OCI-LY1 (cell line): Measurements from ENCODE around the gene DEFB119.

ENCODE experiments used
- H2AFZ ChIP-seq: fragments of 200-600 bp; sonication (generic), shearing (Covaris generic); 2 replicates; pipeline ENCODE4 v1.6.0; 2014; ENCODE audit warnings: antibody characterized with exemption, mild to moderate bottlenecking, low read length
- H3F3A ChIP-seq: fragments of 200-600 bp; sonication (generic), shearing (Covaris generic); 2 replicates; pipeline ENCODE4 v1.6.0; 2014; ENCODE audit warnings: mild to moderate bottlenecking, antibody characterized with exemption, low read length, moderate library complexity; ENCODE audit not compliant: insufficient read depth
- H3K27ac ChIP-seq: fragments of 200-600 bp; sonication (generic); 2 replicates; pipeline ENCODE4 v1.5.1; 2014; ENCODE audit warnings: low read length, mixed run types, mild to moderate bottlenecking, low read depth; ENCODE audit not compliant: poor library complexity, severe bottlenecking
- H3K27me3 ChIP-seq: fragments of 200-600 bp; sonication (generic); 2 replicates; pipeline ENCODE4 v1.6.0; 2014; ENCODE audit warnings: antibody characterized with exemption, mild to moderate bottlenecking, low read length, moderate library complexity; ENCODE audit not compliant: insufficient read depth
- H3K36me3 ChIP-seq: fragments of 200-600 bp; sonication (generic); 2 replicates; pipeline ENCODE4 v1.6.1; 2014; ENCODE audit warnings: mild to moderate bottlenecking, antibody characterized with exemption, low read length, moderate library complexity, mixed read lengths; ENCODE audit not compliant: insufficient read depth
- H3K4me1 ChIP-seq: fragments of 200-600 bp; sonication (generic); 2 replicates; pipeline ENCODE4 v1.5.1; 2014; ENCODE audit warnings: mild to moderate bottlenecking, low read length, moderate library complexity; ENCODE audit not compliant: insufficient read depth, severe bottlenecking
- H3K4me2 ChIP-seq: fragments of 200-600 bp; sonication (generic), shearing (Covaris generic); 2 replicates; pipeline ENCODE4 v1.6.1; 2014; ENCODE audit warnings: low read length
- H3K4me3 ChIP-seq: fragments of 200-600 bp; sonication (generic); 2 replicates; pipeline ENCODE4 v1.5.1; 2014; ENCODE audit warnings: low read length, low read depth, mild to moderate bottlenecking, mixed read lengths; ENCODE audit not compliant: poor library complexity, severe bottlenecking
- H3K79me2 ChIP-seq: fragments of 200-600 bp; shearing (Covaris generic); 2 replicates; pipeline ENCODE4 v1.6.1; 2016; ENCODE audit warnings: mixed run types, low read length, mixed read lengths; ENCODE audit not compliant: insufficient read depth
- H3K9ac ChIP-seq: fragments of 200-600 bp; sonication (generic), shearing (Covaris generic); 2 replicates; pipeline ENCODE4 v1.6.1; 2014; ENCODE audit warnings: mild to moderate bottlenecking, low read length, mixed read lengths
- H3K9me2 ChIP-seq: fragments of 200-600 bp; sonication (generic), shearing (Covaris generic); 2 replicates; pipeline ENCODE4 v1.6.1; 2014; ENCODE audit warnings: low read depth, mild to moderate bottlenecking, low read length, mixed read lengths
- H3K9me3 ChIP-seq: fragments of 200-600 bp; shearing (Covaris generic); 2 replicates; pipeline ENCODE4 v1.6.1; 2014; ENCODE audit warnings: low read length, mixed read lengths
- H4K20me1 ChIP-seq: fragments of 200-600 bp; sonication (generic), shearing (Covaris generic); 2 replicates; pipeline ENCODE4 v1.6.0; 2016; ENCODE audit warnings: mild to moderate bottlenecking, low read length; ENCODE audit not compliant: insufficient read depth
- EZH2 ChIP-seq: fragments of 200-600 bp; sonication (generic), shearing (Covaris generic); IDR thresholded peaks from 2 replicates; pipeline ENCODE4 v1.8.0; 2017; ENCODE audit warnings: borderline replicate concordance, mixed run types, mild to moderate bottlenecking, antibody characterized with exemption, low read length, moderate library complexity, mixed read lengths
- TF ChIP-seq, protein P1 (sequence below): fragments of 200-600 bp; sonication (generic), shearing (Covaris generic); IDR thresholded peaks from 2 replicates; pipeline ENCODE4 v1.5.1; 2017; ENCODE audit warnings: mild to moderate bottlenecking, antibody characterized with exemption, low read length, moderate library complexity, mixed read lengths

The DEFB119 gene

DNA sequence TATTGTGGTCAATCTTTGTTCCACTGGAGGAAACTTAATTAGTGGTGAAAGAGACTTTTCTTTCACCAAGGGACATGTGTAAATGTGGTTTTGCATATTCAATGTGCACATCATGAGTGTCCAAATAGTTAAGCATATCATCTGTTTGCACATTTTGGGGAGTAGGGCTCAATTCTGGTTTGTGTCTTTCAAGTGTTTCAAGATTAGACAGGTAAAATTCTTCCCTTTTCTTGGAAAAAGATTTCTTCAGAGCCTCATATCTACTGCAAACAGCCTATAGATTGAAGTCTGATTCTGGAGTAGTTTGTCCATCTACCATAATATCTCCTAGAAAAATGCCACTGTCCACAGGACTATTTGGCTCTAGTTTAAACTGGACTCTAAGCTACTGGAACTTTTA is 48.9 kb downstream of the DEFB119 start:
- H3K4me2 ChIP-seq = no peak overlapping the region

DNA sequence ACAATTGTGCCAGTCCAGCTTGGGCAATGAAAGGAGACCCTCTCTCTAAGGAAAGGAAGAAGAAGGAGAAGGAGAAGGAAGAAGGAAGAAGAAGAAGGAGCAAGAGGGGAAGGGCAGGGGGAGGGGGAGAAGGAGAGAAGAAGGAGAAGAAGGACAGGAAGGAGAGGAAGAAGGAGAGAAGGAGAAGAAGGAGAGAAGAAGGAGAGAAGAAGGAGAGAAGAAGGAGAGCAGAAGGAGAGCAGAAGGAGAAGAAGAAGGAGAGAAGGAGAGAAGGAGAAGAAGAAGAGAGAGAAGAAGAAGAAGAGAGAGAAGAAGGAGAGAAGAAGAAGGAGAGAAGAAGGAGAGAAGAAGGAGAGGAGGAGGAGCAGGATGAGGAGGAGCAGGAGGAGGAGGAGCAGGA is 59.5 kb downstream of the DEFB119 start:
- H3K36me3 ChIP-seq = no peaks in the 10 kb centered on the region
- no peaks in the 10 kb centered on the region for H4K20me1 ChIP-seq
- H3K4me2 ChIP-seq = no peak overlapping the region
- TF ChIP-seq, protein P1, sequence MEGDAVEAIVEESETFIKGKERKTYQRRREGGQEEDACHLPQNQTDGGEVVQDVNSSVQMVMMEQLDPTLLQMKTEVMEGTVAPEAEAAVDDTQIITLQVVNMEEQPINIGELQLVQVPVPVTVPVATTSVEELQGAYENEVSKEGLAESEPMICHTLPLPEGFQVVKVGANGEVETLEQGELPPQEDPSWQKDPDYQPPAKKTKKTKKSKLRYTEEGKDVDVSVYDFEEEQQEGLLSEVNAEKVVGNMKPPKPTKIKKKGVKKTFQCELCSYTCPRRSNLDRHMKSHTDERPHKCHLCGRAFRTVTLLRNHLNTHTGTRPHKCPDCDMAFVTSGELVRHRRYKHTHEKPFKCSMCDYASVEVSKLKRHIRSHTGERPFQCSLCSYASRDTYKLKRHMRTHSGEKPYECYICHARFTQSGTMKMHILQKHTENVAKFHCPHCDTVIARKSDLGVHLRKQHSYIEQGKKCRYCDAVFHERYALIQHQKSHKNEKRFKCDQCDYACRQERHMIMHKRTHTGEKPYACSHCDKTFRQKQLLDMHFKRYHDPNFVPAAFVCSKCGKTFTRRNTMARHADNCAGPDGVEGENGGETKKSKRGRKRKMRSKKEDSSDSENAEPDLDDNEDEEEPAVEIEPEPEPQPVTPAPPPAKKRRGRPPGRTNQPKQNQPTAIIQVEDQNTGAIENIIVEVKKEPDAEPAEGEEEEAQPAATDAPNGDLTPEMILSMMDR = no peak
- no peak for TF ChIP-seq EZH2
- peaks cover 3% of the 10 kb centered on the region; the same call in 1 of the 2 replicates for H3K9me3 ChIP-seq
- H2AFZ ChIP-seq = no peak overlapping the region
- H3K79me2 ChIP-seq = no peaks in the 10 kb centered on the region
- no peak overlapping the region for H3K9ac ChIP-seq
- H3K27me3 ChIP-seq = no peaks in the 10 kb centered on the region
- H3F3A ChIP-seq = no peaks in the 10 kb centered on the region
- no peaks in the 10 kb centered on the region for H3K4me1 ChIP-seq
- no peaks in the 10 kb centered on the region for H3K9me2 ChIP-seq
- H3K4me3 ChIP-seq = no peak overlapping the region
- no peak overlapping the region for H3K27ac ChIP-seq

More for the DNA sequence above, 48.9 kb downstream of the DEFB119 start:
- Histone ChIP-seq H3K27ac (no peak overlapping the region), H3K27me3 (no peaks in the 10 kb centered on the region), H3F3A (no peaks in the 10 kb centered on the region), H3K36me3 (no peaks in the 10 kb centered on the region), H3K4me1 (no peaks in the 10 kb centered on the region), H3K9ac (no peak overlapping the region), H3K79me2 (no peaks in the 10 kb centered on the region), H4K20me1 (no peaks in the 10 kb centered on the region), H3K9me2 (no peaks in the 10 kb centered on the region), H3K4me3 (no peak overlapping the region), H3K9me3 (no peaks in the 10 kb centered on the region), H2AFZ (no peak overlapping the region)
- no peak for TF ChIP-seq EZH2
- TF ChIP-seq, protein P1 = no peak
